GM18909 (cell line): Measurements from ENCODE around the gene CYP20A1.

ENCODE experiments used
- ATAC-seq: cut with Tn5 transposase; IDR thresholded peaks from one replicate; pipeline ENCODE4 v1.9.1; 2021; ENCODE audit warnings: mild to moderate bottlenecking; ENCODE audit not compliant: unreplicated experiment, poor library complexity

Gene CYP20A1

GRCh38 chr2:203354966-203355365 lies 116.1 kb downstream of the CYP20A1 start:
- ATAC-seq: no peak
